ENCODE results near the gene QSER1.

QSER1 gene

DNA sequence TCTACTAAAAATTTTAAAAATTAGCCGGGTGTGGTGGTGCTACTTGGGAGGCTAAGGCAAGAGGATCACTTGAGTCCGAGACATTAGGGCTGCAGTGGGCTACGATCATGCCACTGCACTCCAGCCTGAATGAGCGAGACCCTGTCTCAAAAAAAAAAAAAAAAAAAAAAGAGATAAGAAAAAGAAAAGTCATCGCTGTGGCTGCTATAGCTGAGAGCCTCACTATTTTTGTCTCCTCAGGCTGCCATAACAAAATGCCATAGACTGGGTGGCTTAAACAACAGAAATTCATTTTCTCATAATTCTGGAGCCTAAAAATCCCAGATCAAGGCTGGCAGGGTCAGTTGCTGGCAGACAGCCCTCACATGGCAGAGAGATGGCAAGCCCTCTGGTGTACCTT, 93.0 kb downstream of the QSER1 start:
- Histone ChIP-seq H2AFZ (no peak overlapping the region), H3K9me3 (ENCODE audit: control insufficient read depth, low read length) (no peaks in the 10 kb centered on the region), H3K27me3 (ENCODE audit: control insufficient read depth, insufficient read depth, low read length) (no peaks in the 10 kb centered on the region), H3K4me1 (no peaks in the 10 kb centered on the region), H3K4me3 (ENCODE audit: low read depth, low read length) (no peak overlapping the region), H3K27ac (no peak overlapping the region), H3K36me3 (ENCODE audit: control insufficient read depth, insufficient read depth, low read length) (no peaks in the 10 kb centered on the region), H3K79me2 (no peaks in the 10 kb centered on the region), H3K9ac (no peak overlapping the region), H3K4me2 (ENCODE audit: low read length) (no peak overlapping the region)
- TF ChIP-seq, protein P1, sequence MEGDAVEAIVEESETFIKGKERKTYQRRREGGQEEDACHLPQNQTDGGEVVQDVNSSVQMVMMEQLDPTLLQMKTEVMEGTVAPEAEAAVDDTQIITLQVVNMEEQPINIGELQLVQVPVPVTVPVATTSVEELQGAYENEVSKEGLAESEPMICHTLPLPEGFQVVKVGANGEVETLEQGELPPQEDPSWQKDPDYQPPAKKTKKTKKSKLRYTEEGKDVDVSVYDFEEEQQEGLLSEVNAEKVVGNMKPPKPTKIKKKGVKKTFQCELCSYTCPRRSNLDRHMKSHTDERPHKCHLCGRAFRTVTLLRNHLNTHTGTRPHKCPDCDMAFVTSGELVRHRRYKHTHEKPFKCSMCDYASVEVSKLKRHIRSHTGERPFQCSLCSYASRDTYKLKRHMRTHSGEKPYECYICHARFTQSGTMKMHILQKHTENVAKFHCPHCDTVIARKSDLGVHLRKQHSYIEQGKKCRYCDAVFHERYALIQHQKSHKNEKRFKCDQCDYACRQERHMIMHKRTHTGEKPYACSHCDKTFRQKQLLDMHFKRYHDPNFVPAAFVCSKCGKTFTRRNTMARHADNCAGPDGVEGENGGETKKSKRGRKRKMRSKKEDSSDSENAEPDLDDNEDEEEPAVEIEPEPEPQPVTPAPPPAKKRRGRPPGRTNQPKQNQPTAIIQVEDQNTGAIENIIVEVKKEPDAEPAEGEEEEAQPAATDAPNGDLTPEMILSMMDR (IDR thresholded peaks at IDR 0.05) = no peak

GRCh38 chr11:32987851-32988250, 95.2 kb downstream of the QSER1 start:
- peak overlapping the region; percentile 22 for H2AFZ ChIP-seq
- H3K9ac ChIP-seq = no peak overlapping the region
- no peak overlapping the region for H3K27ac ChIP-seq
- H3K9me3 ChIP-seq (ENCODE audit: control insufficient read depth, low read length) = no peaks in the 10 kb centered on the region
- TF ChIP-seq, protein P1 (IDR thresholded peaks at IDR 0.05) = no peak
- H3K4me3 ChIP-seq (ENCODE audit: low read depth, low read length) = no peak overlapping the region
- H3K27me3 ChIP-seq (ENCODE audit: control insufficient read depth, insufficient read depth, low read length) = no peaks in the 10 kb centered on the region
- no peaks in the 10 kb centered on the region for H3K79me2 ChIP-seq
- H3K4me2 ChIP-seq (ENCODE audit: low read length) = no peak overlapping the region
- no peaks in the 10 kb centered on the region for H3K4me1 ChIP-seq
- no peaks in the 10 kb centered on the region for H3K36me3 ChIP-seq (ENCODE audit: control insufficient read depth, insufficient read depth, low read length)

DNA sequence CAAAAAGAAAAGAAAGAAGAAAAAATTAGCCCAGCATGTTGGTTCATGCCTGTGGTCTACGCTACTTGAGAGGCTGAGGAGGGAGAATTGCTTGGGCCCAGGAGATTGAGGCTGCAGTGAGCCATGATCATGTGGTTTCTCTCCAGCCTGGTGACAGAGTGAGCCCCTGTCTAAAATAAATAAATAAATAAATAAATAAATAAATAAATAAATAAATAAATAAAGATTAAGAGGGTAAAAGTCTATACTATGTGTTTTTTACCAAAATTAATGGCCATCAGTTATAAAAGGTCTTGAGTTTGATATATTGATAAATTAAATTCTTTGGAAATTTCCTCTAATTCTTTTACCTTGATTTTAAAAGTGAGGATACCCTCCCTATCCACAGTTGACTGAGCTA, 97.9 kb downstream of the QSER1 start:
- H3K9ac ChIP-seq = no peak overlapping the region
- H3K27ac ChIP-seq = no peak overlapping the region
- H3K4me2 ChIP-seq (ENCODE audit: low read length) = no peak overlapping the region
- no peak overlapping the region for H3K4me3 ChIP-seq (ENCODE audit: low read depth, low read length)
- no peaks in the 10 kb centered on the region for H3K27me3 ChIP-seq (ENCODE audit: control insufficient read depth, insufficient read depth, low read length)
- no peaks in the 10 kb centered on the region for H3K79me2 ChIP-seq
- TF ChIP-seq, protein P1 (IDR thresholded peaks at IDR 0.05) = no peak
- H3K36me3 ChIP-seq (ENCODE audit: control insufficient read depth, insufficient read depth, low read length) = no peaks in the 10 kb centered on the region
- no peaks in the 10 kb centered on the region for H3K4me1 ChIP-seq
- no peaks in the 10 kb centered on the region for H3K9me3 ChIP-seq (ENCODE audit: control insufficient read depth, low read length)
- H2AFZ ChIP-seq = no peak overlapping the region

- no peaks in the 10 kb centered on the region for H3K36me3 ChIP-seq (ENCODE audit: control insufficient read depth, insufficient read depth, low read length)
- H2AFZ ChIP-seq = no peak overlapping the region
- H3K4me3 ChIP-seq (ENCODE audit: low read depth, low read length) = no peak overlapping the region
- H3K4me2 ChIP-seq (ENCODE audit: low read length) = no peak overlapping the region
- no peaks in the 10 kb centered on the region for H3K4me1 ChIP-seq
- H3K27me3 ChIP-seq (ENCODE audit: control insufficient read depth, insufficient read depth, low read length) = no peaks in the 10 kb centered on the region
- no peaks in the 10 kb centered on the region for H3K9me3 ChIP-seq (ENCODE audit: control insufficient read depth, low read length)
- no peaks in the 10 kb centered on the region for H3K79me2 ChIP-seq
- H3K27ac ChIP-seq = no peak overlapping the region
- TF ChIP-seq, protein P1 (IDR thresholded peaks at IDR 0.05) = no peak
- no peak overlapping the region for H3K9ac ChIP-seq
Observed at GRCh38 chr11:32991427-32991826, 98.8 kb downstream of the QSER1 start.

DNA sequence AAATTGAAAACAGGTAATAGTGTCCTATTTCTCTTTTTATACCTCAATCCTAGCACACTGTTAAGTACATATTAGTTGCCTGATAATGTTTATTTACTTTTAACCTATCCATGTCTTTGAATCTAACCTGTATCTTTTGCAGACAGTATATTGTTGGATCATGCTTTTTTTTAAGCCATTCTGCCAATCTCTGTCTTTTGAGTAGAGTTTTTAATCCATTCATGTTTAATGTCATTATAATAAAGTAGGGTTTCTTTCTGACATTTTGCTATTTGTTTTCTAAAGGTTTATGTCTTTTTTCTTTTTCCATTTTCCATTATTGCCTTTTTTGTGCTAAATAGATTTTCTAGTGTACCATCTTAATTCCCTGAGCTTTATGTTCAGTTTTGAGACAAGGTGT, 99.3 kb downstream of the QSER1 start:
- H3K9ac ChIP-seq = no peak overlapping the region
- H3K9me3 ChIP-seq (ENCODE audit: control insufficient read depth, low read length) = no peaks in the 10 kb centered on the region
- H2AFZ ChIP-seq = no peak overlapping the region
- H3K4me2 ChIP-seq (ENCODE audit: low read length) = no peak overlapping the region
- H3K79me2 ChIP-seq = no peaks in the 10 kb centered on the region
- no peaks in the 10 kb centered on the region for H3K4me1 ChIP-seq
- H3K27ac ChIP-seq = no peak overlapping the region
- no peaks in the 10 kb centered on the region for H3K27me3 ChIP-seq (ENCODE audit: control insufficient read depth, insufficient read depth, low read length)
- H3K4me3 ChIP-seq (ENCODE audit: low read depth, low read length) = no peak overlapping the region
- no peaks in the 10 kb centered on the region for H3K36me3 ChIP-seq (ENCODE audit: control insufficient read depth, insufficient read depth, low read length)
- TF ChIP-seq, protein P1 (IDR thresholded peaks at IDR 0.05) = no peak
